K562 (cell line): ENCODE results near the gene RAI1. TPM values are rescaled to one million over a fixed set of nuclear protein-coding genes. Genes with fewer than 3 reads are reported as not detected.

ENCODE experiments used
- ATAC-seq: fragments of 200-7000 bp; cut with Tn5 transposase; 3 replicates; pipeline ENCODE4 v1.9.1; 2020; ENCODE audit warnings: moderate library complexity
- BruUV-seq: library from RNA; stranded (reverse); fragments of 400-500 nt; replicated peaks from 2 replicates; lab custom pipeline; 2021; lab: Mats Ljungman, UMichigan
- CTCF ChIA-PET: fragments of 300-600 bp; formaldehyde crosslinking; extraction: SDS; loops from one replicate; lab custom pipeline; 2021; ENCODE audit warnings: low intra/inter-chr PET ratio; lab: Yijun Ruan, JAX
- POLR2A ChIA-PET: fragments of 300-600, 350-650 bp; sonication (Branson Sonifier 250); formaldehyde crosslinking; extraction: SDS; loops from one replicate; lab custom pipeline; 2021; ENCODE audit warnings: antibody characterized with exemption, inconsistent platforms; lab: Yijun Ruan, JAX
- DNase-seq, 4 experiments: peaks; one replicate each; pipeline versions ENCODE4 v3.0.0 to v3.0.0-alpha.2; 2011 to 2018; ENCODE audit warnings: low spot score in 3 of 4, mixed read lengths in 3 of 4; ENCODE audit errors: extremely low read depth in 1 of 4
- FAIRE-seq: peaks from 2 replicates; lab custom pipeline; 2011; peaks lifted over from hg19 to GRCh38; lab: Jason Lieb, UNC
- H2AFZ ChIP-seq: 2 replicates; pipeline ENCODE4 v1.6.0; 2011; ENCODE audit warnings: low read depth, low read length, control low read depth, inconsistent platforms
- H3K27ac ChIP-seq: fragments of 200-600 bp; 3 replicates; pipeline ENCODE4 v1.8.0; 2011; ENCODE audit warnings: low read depth, mild to moderate bottlenecking, control low read depth, inconsistent platforms, low read length, moderate library complexity, mixed read lengths; ENCODE audit errors: extremely low read depth
- H3K27me3 ChIP-seq, 2 experiments: fragments of 300-600 bp in 1 of 2; 2 replicates in 1 of 2; 3 replicates in 1 of 2; pipeline versions ENCODE4 v1.6.0 to v1.8.0; 2011; ENCODE audit warnings: inconsistent platforms in 2 of 2, low read length in 2 of 2, mild to moderate bottlenecking in 1 of 2, mixed read lengths in 1 of 2, moderate library complexity in 1 of 2; ENCODE audit not compliant: control insufficient read depth in 2 of 2, insufficient read depth in 2 of 2
- H3K36me3 ChIP-seq: fragments of 300-600 bp; 3 replicates; pipeline ENCODE4 v1.8.0; 2011; ENCODE audit warnings: mild to moderate bottlenecking, low read length, inconsistent platforms; ENCODE audit not compliant: control insufficient read depth, insufficient read depth
- H3K4me1 ChIP-seq, 2 experiments: fragments of 200-600 bp in 1 of 2; replicated peaks in 1 of 2; 2 replicates in 1 of 2; 3 replicates in 1 of 2; pipeline versions ENCODE4 v1.5.1 to v1.8.0; 2011; ENCODE audit warnings: inconsistent platforms in 2 of 2, low read length in 2 of 2, mild to moderate bottlenecking in 1 of 2, mixed read lengths in 1 of 2, moderate library complexity in 1 of 2; ENCODE audit not compliant: control insufficient read depth in 2 of 2, insufficient read depth in 2 of 2
- H3K4me2 ChIP-seq: 2 replicates; pipeline ENCODE4 v1.6.1; 2011; ENCODE audit warnings: low read length, control low read depth, inconsistent platforms, mixed read lengths; ENCODE audit not compliant: insufficient read depth
- H3K4me3 ChIP-seq: fragments of 200-600 bp; sonication (generic), shearing (Covaris generic); 2 replicates; pipeline ENCODE4 v1.5.1; 2016; ENCODE audit warnings: control low read depth, inconsistent platforms
- H3K79me2 ChIP-seq: fragments of 200-600 bp; 3 replicates; pipeline ENCODE4 v1.8.0; 2011; ENCODE audit warnings: low read length, inconsistent platforms; ENCODE audit not compliant: control insufficient read depth, insufficient read depth
- H3K9ac ChIP-seq, 2 experiments: 2 replicates each; pipeline versions ENCODE4 v1.6.0 to v1.6.1; 2011; ENCODE audit warnings: low read depth in 2 of 2, low read length in 2 of 2, control low read depth in 1 of 2, inconsistent platforms in 1 of 2, mild to moderate bottlenecking in 1 of 2, mixed read lengths in 1 of 2; ENCODE audit not compliant: insufficient read depth in 1 of 2
- H3K9me1 ChIP-seq: one replicate; pipeline ENCODE4 v1.6.0; 2011; ENCODE audit warnings: inconsistent platforms, mild to moderate bottlenecking, low read length, moderate library complexity; ENCODE audit not compliant: control insufficient read depth, insufficient read depth
- H3K9me3 ChIP-seq: replicated peaks from 2 replicates; pipeline ENCODE4 v1.5.1; 2011; ENCODE audit warnings: low read depth, low read length, inconsistent platforms; ENCODE audit not compliant: control insufficient read depth, insufficient read depth
- H4K20me1 ChIP-seq: replicated peaks from 2 replicates; pipeline ENCODE4 v1.6.1; 2011; ENCODE audit warnings: low read length, inconsistent platforms, mixed read lengths; ENCODE audit not compliant: control insufficient read depth, insufficient read depth
- ARNT ChIP-seq, 2 experiments: fragments of 450-650 bp; IDR thresholded peaks; 2 replicates each; pipeline ENCODE4 v1.6.1; 2016; ENCODE audit warnings: mild to moderate bottlenecking in 1 of 2
- BHLHE40 ChIP-seq: IDR thresholded peaks from 2 replicates; pipeline ENCODE4 v1.6.1; 2011; ENCODE audit warnings: low read length, improper control_type of control experiment
- MTA1 ChIP-seq: fragments of 450-650 bp; IDR thresholded peaks from 2 replicates; pipeline ENCODE4 v1.6.1; 2017; ENCODE audit warnings: borderline replicate concordance
- NCOR1 ChIP-seq: fragments of 450-650 bp; IDR thresholded peaks from 2 replicates; pipeline ENCODE4 v1.6.1; 2016; ENCODE audit warnings: mild to moderate bottlenecking, moderate library complexity
- NR3C1 ChIP-seq: sonication (generic); formaldehyde crosslinking; IDR thresholded peaks from 2 replicates; pipeline ENCODE4 v1.8.1; 2022; ENCODE audit warnings: missing genetic modification reagents
- RNF2 ChIP-seq: sonication (generic); IDR thresholded peaks from 2 replicates; pipeline ENCODE4 v1.6.1; 2016
- RUNX1 ChIP-seq: sonication (generic); IDR thresholded peaks from 2 replicates; pipeline ENCODE4 v1.6.1; 2016; ENCODE audit warnings: antibody characterized with exemption, low read depth
- SMARCC2 ChIP-seq: fragments of 450-650 bp; IDR thresholded peaks from 2 replicates; pipeline ENCODE4 v1.6.1; 2017; ENCODE audit warnings: antibody characterized with exemption, moderate library complexity, mild to moderate bottlenecking, low read depth
- SNRNP70 ChIP-seq: fragments of 200-400 bp; formaldehyde crosslinking; optimal IDR thresholded peaks from 2 replicates; pipeline ENCODE3; 2017; ENCODE audit warnings: low read depth, low read length
- SRSF7 ChIP-seq: fragments of 200-400 bp; formaldehyde crosslinking; optimal IDR thresholded peaks from 2 replicates; pipeline ENCODE3; 2017; ENCODE audit warnings: mild to moderate bottlenecking, low read depth, low read length
- TOE1 ChIP-seq, 2 experiments: fragments of 450-650 bp in 1 of 2; sonication (generic) in 1 of 2; formaldehyde crosslinking in 1 of 2; IDR thresholded peaks; 2 replicates each; pipeline versions ENCODE4 v1.7.1 to v1.8.0; 2016 to 2022; ENCODE audit warnings: borderline replicate concordance in 2 of 2, mild to moderate bottlenecking in 2 of 2, antibody characterized with exemption in 1 of 2, inconsistent platforms in 1 of 2, low read depth in 1 of 2, missing genetic modification reagents in 1 of 2, moderate library complexity in 1 of 2
- ZNF12 ChIP-seq: sonication (generic); formaldehyde crosslinking; IDR thresholded peaks from 2 replicates; pipeline ENCODE4 v1.4.0; 2020; ENCODE audit warnings: mild to moderate bottlenecking, missing genetic modification reagents
- ZNF444 ChIP-seq: fragments of 250-450 bp; sonication (Bioruptor Pico); IDR thresholded peaks from 2 replicates; pipeline ENCODE4 v1.4.0; 2020; ENCODE audit warnings: mild to moderate bottlenecking, moderate library complexity
- ZSCAN29 ChIP-seq: fragments of 450-650 bp; IDR thresholded peaks from 2 replicates; pipeline ENCODE4 v1.6.1; 2017
- WGBS: fragments of 100-300 bp; shearing (Covaris generic); methylation state at CpG from one replicate; pipeline ENCODE4 v1.1.6; 2016; ENCODE audit warnings: low coverage, mixed read lengths; ENCODE audit not compliant: insufficient coverage; ENCODE audit errors: missing lambda C conversion rate; 5-methylcytosine and 5-hydroxymethylcytosine counted together
- in situ Hi-C: fragments of 300-500 bp; cut with MboI; formaldehyde crosslinking; loops from 4 replicates; pipeline ENCODE4 v1.15.0; 2018; ENCODE audit warnings: inconsistent platforms, mixed read lengths
- intact Hi-C: fragments of 100-400 bp; cut with micrococcal nuclease; formaldehyde crosslinking; loops from 2 replicates; pipeline ENCODE4 v1.14.2; 2022
- polyA plus RNA-seq, 8 experiments: library from polyadenylated mRNA; depleted of rRNA in 4 of 8; stranded (reverse) in 5 of 8; unstranded in 3 of 8; fragments of >200 nt; fragmentation: Nextera tagmentation in 2 of 8; fragmentation: Illumina TruSeq in 1 of 8; extraction: Ambion mirVana in 2 of 8; extraction: Trizol in 1 of 8; gene quantifications; 2 replicates each; pipeline versions ENCODE4 v1.2.1 to v1.2.3, GENCODE V29; 2011 to 2014; ENCODE audit warnings: inconsistent platforms in 1 of 8, missing spikeins in 1 of 8
- total RNA-seq, 7 experiments: library from RNA; depleted of rRNA in 6 of 7; stranded (reverse); fragments of >200 nt in 6 of 7; fragmentation: Illumina TruSeq in 2 of 7; extraction: Trizol in 2 of 7; gene quantifications; 2 replicates each; pipeline versions ENCODE4 v1.2.1 to v1.2.3, GENCODE V29; 2011 to 2021; ENCODE audit warnings: low replicate concordance in 1 of 7
- TF ChIP-seq, protein P1 (sequence below): fragments of 200-800 bp; sonication (Bioruptor generic); IDR thresholded peaks from 2 replicates; pipeline ENCODE4 v1.6.1; 2016; ENCODE audit warnings: missing genetic modification characterization, missing compliant biosample characterization
- TF ChIP-seq, protein P2 (sequence below): fragments of 450-650 bp; IDR thresholded peaks from 2 replicates; pipeline ENCODE4 v1.6.1; 2016; ENCODE audit warnings: antibody characterized with exemption

Gene RAI1
- total and polyA plus RNA-seq, 9 of the 15 experiments (the other 6 are each of a cell fraction or from before 2014, with no cell fraction given) = 0.68 to 19.9 (median 5.5) TPM

- Histone ChIP-seq H3K27ac (no peak overlapping the region), H3K9ac (peak overlapping the region in 1 of 2 experiments; percentile 45; a peak in 1 of 4 replicates), H3K79me2 (no peaks in the 10 kb centered on the region; the same call in 2 of the 3 replicates), H3K4me2 (no peak overlapping the region), H3K9me3 (no peaks in the 10 kb centered on the region), H3K9me1 (no peaks in the 10 kb centered on the region), H3K4me3 (no peak overlapping the region), H3K4me1 (peaks cover 0 to 7% of the 10 kb centered on the region in 2 experiments; a peak in 2 of 5 replicates), H3K27me3 (no peaks in the 10 kb centered on the region), H3K36me3 (no peaks in the 10 kb centered on the region), H2AFZ (no peak overlapping the region), H4K20me1 (0 out of 2 replicates have a peak, but pooled peaks cover 8% of the 10 kb centered on the region)
- 96% methylated on average over 3 of the region's 3 CpGs for WGBS
- ChIA-PET CTCF (no interaction called here), POLR2A (interaction anchor here (0.7 kb wide), 1 partner anchor 18 kb away, joined by 3 read pairs; no protein-coding TSS in a partner anchor)
- BruUV-seq = no TSS peak
- ATAC-seq (no peak), FAIRE-seq (no peak), DNase-seq (no peak)
- in situ Hi-C loops = no loop called here
- intact Hi-C loops = no loop called here
- TF ChIP-seq SMARCC2 = no peak
- TF ChIP-seq ZNF444 (CRISPR knock-in tag) = no peak
- TF ChIP-seq ARNT (IDR thresholded peaks at IDR 0.05) = no peak
- TF ChIP-seq, protein P1, sequence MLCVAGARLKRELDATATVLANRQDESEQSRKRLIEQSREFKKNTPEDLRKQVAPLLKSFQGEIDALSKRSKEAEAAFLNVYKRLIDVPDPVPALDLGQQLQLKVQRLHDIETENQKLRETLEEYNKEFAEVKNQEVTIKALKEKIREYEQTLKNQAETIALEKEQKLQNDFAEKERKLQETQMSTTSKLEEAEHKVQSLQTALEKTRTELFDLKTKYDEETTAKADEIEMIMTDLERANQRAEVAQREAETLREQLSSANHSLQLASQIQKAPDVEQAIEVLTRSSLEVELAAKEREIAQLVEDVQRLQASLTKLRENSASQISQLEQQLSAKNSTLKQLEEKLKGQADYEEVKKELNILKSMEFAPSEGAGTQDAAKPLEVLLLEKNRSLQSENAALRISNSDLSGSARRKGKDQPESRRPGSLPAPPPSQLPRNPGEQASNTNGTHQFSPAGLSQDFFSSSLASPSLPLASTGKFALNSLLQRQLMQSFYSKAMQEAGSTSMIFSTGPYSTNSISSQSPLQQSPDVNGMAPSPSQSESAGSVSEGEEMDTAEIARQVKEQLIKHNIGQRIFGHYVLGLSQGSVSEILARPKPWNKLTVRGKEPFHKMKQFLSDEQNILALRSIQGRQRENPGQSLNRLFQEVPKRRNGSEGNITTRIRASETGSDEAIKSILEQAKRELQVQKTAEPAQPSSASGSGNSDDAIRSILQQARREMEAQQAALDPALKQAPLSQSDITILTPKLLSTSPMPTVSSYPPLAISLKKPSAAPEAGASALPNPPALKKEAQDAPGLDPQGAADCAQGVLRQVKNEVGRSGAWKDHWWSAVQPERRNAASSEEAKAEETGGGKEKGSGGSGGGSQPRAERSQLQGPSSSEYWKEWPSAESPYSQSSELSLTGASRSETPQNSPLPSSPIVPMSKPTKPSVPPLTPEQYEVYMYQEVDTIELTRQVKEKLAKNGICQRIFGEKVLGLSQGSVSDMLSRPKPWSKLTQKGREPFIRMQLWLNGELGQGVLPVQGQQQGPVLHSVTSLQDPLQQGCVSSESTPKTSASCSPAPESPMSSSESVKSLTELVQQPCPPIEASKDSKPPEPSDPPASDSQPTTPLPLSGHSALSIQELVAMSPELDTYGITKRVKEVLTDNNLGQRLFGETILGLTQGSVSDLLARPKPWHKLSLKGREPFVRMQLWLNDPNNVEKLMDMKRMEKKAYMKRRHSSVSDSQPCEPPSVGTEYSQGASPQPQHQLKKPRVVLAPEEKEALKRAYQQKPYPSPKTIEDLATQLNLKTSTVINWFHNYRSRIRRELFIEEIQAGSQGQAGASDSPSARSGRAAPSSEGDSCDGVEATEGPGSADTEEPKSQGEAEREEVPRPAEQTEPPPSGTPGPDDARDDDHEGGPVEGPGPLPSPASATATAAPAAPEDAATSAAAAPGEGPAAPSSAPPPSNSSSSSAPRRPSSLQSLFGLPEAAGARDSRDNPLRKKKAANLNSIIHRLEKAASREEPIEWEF (CRISPR knock-in tag) = no peak
- TF ChIP-seq SRSF7 = no peak
- TF ChIP-seq NCOR1 = no peak
- no peak for TF ChIP-seq RNF2
- no peak for TF ChIP-seq MTA1
- no peak for TF ChIP-seq TOE1 (IDR thresholded peaks at IDR 0.05; ENCODE audit: borderline replicate concordance)
- no peak for TF ChIP-seq TOE1 (CRISPR knock-in tag; IDR thresholded peaks at IDR 0.05; ENCODE audit: borderline replicate concordance, low read depth)
- no peak for TF ChIP-seq RUNX1
- TF ChIP-seq, protein P2, sequence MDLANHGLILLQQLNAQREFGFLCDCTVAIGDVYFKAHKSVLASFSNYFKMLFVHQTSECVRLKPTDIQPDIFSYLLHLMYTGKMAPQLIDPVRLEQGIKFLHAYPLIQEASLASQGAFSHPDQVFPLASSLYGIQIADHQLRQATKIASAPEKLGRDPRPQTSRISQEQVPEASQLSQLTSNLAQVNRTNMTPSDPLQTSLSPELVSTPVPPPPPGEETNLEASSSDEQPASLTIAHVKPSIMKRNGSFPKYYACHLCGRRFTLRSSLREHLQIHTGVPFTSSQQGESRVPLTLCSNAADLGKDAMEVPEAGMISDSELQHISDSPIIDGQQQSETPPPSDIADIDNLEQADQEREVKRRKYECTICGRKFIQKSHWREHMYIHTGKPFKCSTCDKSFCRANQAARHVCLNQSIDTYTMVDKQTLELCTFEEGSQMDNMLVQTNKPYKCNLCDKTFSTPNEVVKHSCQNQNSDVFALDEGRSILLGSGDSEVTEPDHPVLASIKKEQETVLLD = no peak
- no peak for TF ChIP-seq ZNF12 (CRISPR knock-in tag)
- TF ChIP-seq SNRNP70 = no peak
- no peak for TF ChIP-seq BHLHE40
- TF ChIP-seq NR3C1 (CRISPR knock-in tag) = no peak
- TF ChIP-seq ZSCAN29 = no peak
These were observed 38.8 kb downstream of the RAI1 start for GRCh38 chr17:17719966-17720543.
